Measurements from ENCODE around the gene RAD51B. TPM values are rescaled to one million over a fixed set of nuclear protein-coding genes. Genes with fewer than 3 reads are reported as not detected.

Gene RAD51B
- total RNA-seq, 4 donors from 2014 or later, result 5.0 to 31.8 (median 20.6) TPM

DNA sequence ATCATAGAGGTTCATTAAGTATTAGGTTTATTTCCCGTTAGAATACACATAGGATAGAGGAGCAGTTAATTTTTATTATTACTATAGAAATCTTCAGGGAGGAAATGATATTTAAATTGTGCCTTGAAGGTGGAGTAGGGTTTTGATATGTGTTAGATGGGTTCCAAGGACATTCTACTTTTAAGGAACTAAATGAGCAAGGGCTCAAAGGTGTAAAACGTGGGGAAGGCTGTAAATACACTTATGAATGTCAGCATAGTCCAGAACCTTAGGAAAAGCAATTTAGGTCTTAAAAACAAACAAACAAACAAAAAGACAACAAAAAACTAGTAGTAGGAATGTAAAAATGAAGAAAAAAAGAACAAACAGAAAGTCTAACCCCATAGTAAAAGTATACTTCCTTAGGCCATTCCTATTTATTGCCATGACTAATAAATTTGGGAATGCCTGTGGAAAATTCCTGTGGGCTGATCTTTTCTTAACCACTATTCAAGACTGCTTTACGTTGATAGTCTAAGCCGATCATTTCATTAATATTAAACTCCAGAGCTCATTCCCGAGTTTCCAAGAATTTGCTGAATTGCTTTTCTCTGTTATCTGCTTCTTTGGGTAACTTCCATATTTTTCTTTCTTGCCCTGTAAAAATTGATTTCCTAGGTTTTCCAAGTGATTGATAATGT is 180.3 kb downstream of the RAD51B start:
- Histone ChIP-seq H3K4me3 (no peak overlapping the region), H3K4me1 (peaks cover 0 to 19% (median 7%) of the 10 kb centered on the region in 4 donors), H3K27ac (peak overlapping the region; percentile 42 to 59 (median 45)), H3K27me3 (no peaks in the 10 kb centered on the region), H3K36me3 (no peaks in the 10 kb centered on the region), H3K9me3 (peaks cover 0 to 5% of the 10 kb centered on the region in 2 donors)
- no peak for DNase-seq
- WGBS, 2 donors (ENCODE audit: low coverage in 1 of 2), result 59 to 70% methylated on average over 5 of the region's 5 CpGs
- in situ Hi-C loops (cut with MboI; ENCODE audit: low pct_ligation_motif_present in 1 of 4, low pct_unique_long_range_greater_than_20kb in 1 of 4, low sequenced_read_pairs in 3 of 4) (no loop called here), intact Hi-C loops (cut with DNase I; ENCODE audit: low total_unique reads) (no loop called here)
- TF ChIP-seq POLR2AphosphoS5 (IDR thresholded peaks at IDR 0.05), result no peak
- TF ChIP-seq POLR2A (IDR thresholded peaks at IDR 0.05), result no peak
- TF ChIP-seq, protein P1, sequence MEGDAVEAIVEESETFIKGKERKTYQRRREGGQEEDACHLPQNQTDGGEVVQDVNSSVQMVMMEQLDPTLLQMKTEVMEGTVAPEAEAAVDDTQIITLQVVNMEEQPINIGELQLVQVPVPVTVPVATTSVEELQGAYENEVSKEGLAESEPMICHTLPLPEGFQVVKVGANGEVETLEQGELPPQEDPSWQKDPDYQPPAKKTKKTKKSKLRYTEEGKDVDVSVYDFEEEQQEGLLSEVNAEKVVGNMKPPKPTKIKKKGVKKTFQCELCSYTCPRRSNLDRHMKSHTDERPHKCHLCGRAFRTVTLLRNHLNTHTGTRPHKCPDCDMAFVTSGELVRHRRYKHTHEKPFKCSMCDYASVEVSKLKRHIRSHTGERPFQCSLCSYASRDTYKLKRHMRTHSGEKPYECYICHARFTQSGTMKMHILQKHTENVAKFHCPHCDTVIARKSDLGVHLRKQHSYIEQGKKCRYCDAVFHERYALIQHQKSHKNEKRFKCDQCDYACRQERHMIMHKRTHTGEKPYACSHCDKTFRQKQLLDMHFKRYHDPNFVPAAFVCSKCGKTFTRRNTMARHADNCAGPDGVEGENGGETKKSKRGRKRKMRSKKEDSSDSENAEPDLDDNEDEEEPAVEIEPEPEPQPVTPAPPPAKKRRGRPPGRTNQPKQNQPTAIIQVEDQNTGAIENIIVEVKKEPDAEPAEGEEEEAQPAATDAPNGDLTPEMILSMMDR (IDR thresholded peaks at IDR 0.05), result no peak
- TF ChIP-seq EP300 (IDR thresholded peaks at IDR 0.05; ENCODE audit: low read depth), result no peak

DNA sequence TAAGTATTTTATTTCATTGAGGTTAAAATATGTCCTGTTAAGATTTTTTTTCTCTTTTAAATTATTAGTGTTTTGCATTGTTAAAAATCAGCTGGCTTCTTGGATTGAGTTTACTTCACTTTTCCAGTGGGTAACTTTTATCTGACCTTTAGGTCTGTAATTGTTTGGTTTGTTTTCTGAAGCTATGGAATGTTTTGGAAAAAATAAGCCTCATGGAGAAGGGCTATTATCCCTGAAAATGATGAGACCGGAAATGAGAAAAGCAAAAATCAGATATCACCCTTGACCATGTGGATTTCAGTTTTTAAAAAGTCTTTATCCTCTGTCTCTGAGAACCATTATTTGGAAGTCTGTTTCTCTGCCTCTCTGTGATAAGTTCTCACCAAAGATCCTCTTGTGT is 180.9 kb downstream of the RAD51B start:
- DNase-seq, result no peak
- Histone ChIP-seq H3K4me3 (no peak overlapping the region), H3K9me3 (peaks cover 0 to 5% of the 10 kb centered on the region in 2 donors), H3K27me3 (no peaks in the 10 kb centered on the region), H3K27ac (peak overlapping the region in 3 of 4 donors; percentile 42 to 59 (median 43)), H3K36me3 (no peaks in the 10 kb centered on the region), H3K4me1 (peaks cover 0 to 19% (median 7%) of the 10 kb centered on the region in 4 donors)
- in situ Hi-C loops (cut with MboI; ENCODE audit: low pct_ligation_motif_present in 1 of 4, low pct_unique_long_range_greater_than_20kb in 1 of 4, low sequenced_read_pairs in 3 of 4) (no loop called here), intact Hi-C loops (cut with DNase I; ENCODE audit: low total_unique reads) (no loop called here)
- TF ChIP-seq EP300 (IDR thresholded peaks at IDR 0.05; ENCODE audit: low read depth) (no peak), POLR2AphosphoS5 (IDR thresholded peaks at IDR 0.05) (no peak), POLR2A (IDR thresholded peaks at IDR 0.05) (no peak)
- TF ChIP-seq, protein P1 (IDR thresholded peaks at IDR 0.05), result no peak
- WGBS, 2 donors (ENCODE audit: low coverage in 1 of 2), result 67 to 80% methylated on average over 1 of the region's 1 CpG

DNA sequence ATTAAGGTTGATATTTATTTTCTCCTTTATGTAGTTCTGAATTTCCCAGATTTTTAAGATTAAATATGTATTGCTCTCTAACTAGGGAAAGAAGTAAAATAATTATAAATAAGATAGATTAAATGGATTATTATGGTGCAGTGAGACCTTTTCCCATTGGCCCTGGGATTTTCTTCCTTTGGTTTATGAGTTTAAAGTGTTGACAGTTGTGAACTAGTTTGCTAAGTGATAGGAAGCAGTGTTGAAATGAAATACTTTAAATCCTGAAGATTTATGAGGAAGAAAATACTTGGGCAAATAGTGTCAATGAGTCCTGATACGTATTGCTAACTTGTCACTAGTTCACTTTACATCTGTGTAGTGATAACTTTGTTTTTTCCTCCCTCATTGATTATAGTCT is 188.9 kb downstream of the RAD51B start:
- DNase-seq, result no peak
- in situ Hi-C loops (cut with MboI; ENCODE audit: low pct_ligation_motif_present in 1 of 4, low pct_unique_long_range_greater_than_20kb in 1 of 4, low sequenced_read_pairs in 3 of 4), result no loop called here
- H3K27me3 ChIP-seq, result no peaks in the 10 kb centered on the region
- TF ChIP-seq POLR2A (IDR thresholded peaks at IDR 0.05) (no peak), EP300 (IDR thresholded peaks at IDR 0.05; ENCODE audit: low read depth) (no peak), POLR2AphosphoS5 (IDR thresholded peaks at IDR 0.05) (no peak)
- TF ChIP-seq, protein P1 (IDR thresholded peaks at IDR 0.05), result no peak
- H3K4me1 ChIP-seq, result peaks cover 0 to 28% (median 19%) of the 10 kb centered on the region in 4 donors
- peak overlapping the region in 2 of 4 donors; percentile 4 to 16 for H3K27ac ChIP-seq
- intact Hi-C loops (cut with DNase I; ENCODE audit: low total_unique reads), result no loop called here
- H3K9me3 ChIP-seq, result no peaks in the 10 kb centered on the region
- no peak overlapping the region for H3K4me3 ChIP-seq
- H3K36me3 ChIP-seq, result no peaks in the 10 kb centered on the region
- 81 to 89% methylated on average over 1 of the region's 1 CpG for WGBS, 2 donors (ENCODE audit: low coverage in 1 of 2)

DNA sequence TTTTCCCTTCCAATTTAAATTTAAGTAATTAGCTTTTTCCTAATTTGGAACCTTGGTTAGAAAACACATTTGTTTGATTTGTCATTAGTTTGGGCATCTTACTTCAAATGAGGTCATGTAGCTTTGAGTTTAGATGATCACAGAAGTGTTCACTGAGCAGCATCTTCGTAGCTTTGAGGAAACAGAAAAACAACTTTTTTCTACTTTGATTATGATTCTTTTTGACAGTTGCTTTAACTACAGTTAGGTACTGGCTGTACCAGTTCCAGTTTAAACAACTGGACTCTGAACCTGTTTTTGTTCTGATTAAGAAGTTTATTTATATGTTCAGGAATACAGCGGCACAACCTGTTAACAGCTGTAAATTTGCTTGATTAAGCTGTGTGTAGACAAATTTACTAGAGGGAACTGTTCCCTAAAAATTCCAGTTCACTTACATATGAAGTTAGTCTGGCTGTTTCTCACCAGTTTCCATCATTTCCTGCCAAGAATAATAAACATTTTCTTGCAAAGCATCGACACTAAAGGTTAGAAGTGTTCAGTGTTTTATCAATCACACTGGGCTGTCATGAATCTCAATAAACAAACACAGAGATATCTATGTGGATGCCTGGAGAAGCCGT is 191.9 kb downstream of the RAD51B start:
- Histone ChIP-seq H3K9me3 (no peaks in the 10 kb centered on the region), H3K36me3 (no peaks in the 10 kb centered on the region), H3K4me1 (peaks cover 0 to 35% (median 24%) of the 10 kb centered on the region in 4 donors), H3K4me3 (no peak overlapping the region), H3K27me3 (no peaks in the 10 kb centered on the region), H3K27ac (peak overlapping the region; percentile 23 to 79 (median 70))
- in situ Hi-C loops (cut with MboI; ENCODE audit: low pct_ligation_motif_present in 1 of 4, low pct_unique_long_range_greater_than_20kb in 1 of 4, low sequenced_read_pairs in 3 of 4), result no loop called here
- no peak for DNase-seq
- intact Hi-C loops (cut with DNase I; ENCODE audit: low total_unique reads), result loop anchor here (10.0 kb wide), 1 partner anchor 133 kb away; no protein-coding TSS in a partner anchor
- TF ChIP-seq POLR2A (IDR thresholded peaks at IDR 0.05) (no peak), POLR2AphosphoS5 (IDR thresholded peaks at IDR 0.05) (peak; percentile 20 to 74 (median 66)), EP300 (IDR thresholded peaks at IDR 0.05; ENCODE audit: low read depth) (peak; percentile 65)
- TF ChIP-seq, protein P1 (IDR thresholded peaks at IDR 0.05), result no peak
- WGBS, 2 donors (ENCODE audit: low coverage in 1 of 2), result 29 to 36% methylated on average over 4 of the region's 4 CpGs
